Measurements from ENCODE around the gene ATF4.

Gene ATF4

GRCh38 chr22:39558254-39558727 is 37.9 kb downstream of the ATF4 start:
- DNase-seq (ENCODE audit: low spot score): no peak

- no peak for DNase-seq (ENCODE audit: low spot score)
Observed at GRCh38 chr22:39558950-39559349, 38.6 kb downstream of the ATF4 start.

GRCh38 chr22:39559456-39560105 is 39.2 kb downstream of the ATF4 start:
- peak; percentile 51 for DNase-seq (ENCODE audit: low spot score)

GRCh38 chr22:39560127-39560526 is 39.8 kb downstream of the ATF4 start:
- DNase-seq (ENCODE audit: low spot score): no peak

GRCh38 chr22:39562839-39563489 is 42.6 kb downstream of the ATF4 start:
- DNase-seq (ENCODE audit: low spot score): no peak

GRCh38 chr22:39563571-39564428 is 43.4 kb downstream of the ATF4 start:
- DNase-seq (ENCODE audit: low spot score): no peak

GRCh38 chr22:39565414-39565944 is 45.1 kb downstream of the ATF4 start:
- no peak for DNase-seq (ENCODE audit: low spot score)

GRCh38 chr22:39567135-39567946 is 47.0 kb downstream of the ATF4 start:
- no peak for DNase-seq (ENCODE audit: low spot score)

GRCh38 chr22:39568278-39568981 is 48.1 kb downstream of the ATF4 start:
- DNase-seq (ENCODE audit: low spot score): no peak

GRCh38 chr22:39569066-39569465 is 48.7 kb downstream of the ATF4 start:
- DNase-seq (ENCODE audit: low spot score): no peak

GRCh38 chr22:39570226-39570625 is 49.9 kb downstream of the ATF4 start:
- DNase-seq (ENCODE audit: low spot score): no peak

- DNase-seq (ENCODE audit: low spot score): no peak
Observed at GRCh38 chr22:39570665-39571064, 50.3 kb downstream of the ATF4 start, which contains the start of gene CACNA1I. TSS of gene CACNA1I (plus strand) at chr22:39570753. CDS start at chr22:39570753, 0 bp downstream.

- DNase-seq (ENCODE audit: low spot score): no peak
Observed at GRCh38 chr22:39571538-39571937, 51.2 kb downstream of the ATF4 start.
